GM12873 (cell line): ENCODE results near the gene CBFA2T3.

ENCODE experiments used
- TF ChIP-seq, protein P1 (sequence below): IDR thresholded peaks from 2 replicates; pipeline ENCODE4 v1.5.1; 2012; ENCODE audit warnings: low read depth, mild to moderate bottlenecking, moderate library complexity, low read length, control low read depth; ENCODE audit not compliant: insufficient read depth; ENCODE audit errors: missing control alignments

CBFA2T3 gene

GRCh38 chr16:88943741-88944140 is 33.3 kb downstream of the CBFA2T3 start:
- TF ChIP-seq, protein P1, sequence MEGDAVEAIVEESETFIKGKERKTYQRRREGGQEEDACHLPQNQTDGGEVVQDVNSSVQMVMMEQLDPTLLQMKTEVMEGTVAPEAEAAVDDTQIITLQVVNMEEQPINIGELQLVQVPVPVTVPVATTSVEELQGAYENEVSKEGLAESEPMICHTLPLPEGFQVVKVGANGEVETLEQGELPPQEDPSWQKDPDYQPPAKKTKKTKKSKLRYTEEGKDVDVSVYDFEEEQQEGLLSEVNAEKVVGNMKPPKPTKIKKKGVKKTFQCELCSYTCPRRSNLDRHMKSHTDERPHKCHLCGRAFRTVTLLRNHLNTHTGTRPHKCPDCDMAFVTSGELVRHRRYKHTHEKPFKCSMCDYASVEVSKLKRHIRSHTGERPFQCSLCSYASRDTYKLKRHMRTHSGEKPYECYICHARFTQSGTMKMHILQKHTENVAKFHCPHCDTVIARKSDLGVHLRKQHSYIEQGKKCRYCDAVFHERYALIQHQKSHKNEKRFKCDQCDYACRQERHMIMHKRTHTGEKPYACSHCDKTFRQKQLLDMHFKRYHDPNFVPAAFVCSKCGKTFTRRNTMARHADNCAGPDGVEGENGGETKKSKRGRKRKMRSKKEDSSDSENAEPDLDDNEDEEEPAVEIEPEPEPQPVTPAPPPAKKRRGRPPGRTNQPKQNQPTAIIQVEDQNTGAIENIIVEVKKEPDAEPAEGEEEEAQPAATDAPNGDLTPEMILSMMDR: no peak

DNA sequence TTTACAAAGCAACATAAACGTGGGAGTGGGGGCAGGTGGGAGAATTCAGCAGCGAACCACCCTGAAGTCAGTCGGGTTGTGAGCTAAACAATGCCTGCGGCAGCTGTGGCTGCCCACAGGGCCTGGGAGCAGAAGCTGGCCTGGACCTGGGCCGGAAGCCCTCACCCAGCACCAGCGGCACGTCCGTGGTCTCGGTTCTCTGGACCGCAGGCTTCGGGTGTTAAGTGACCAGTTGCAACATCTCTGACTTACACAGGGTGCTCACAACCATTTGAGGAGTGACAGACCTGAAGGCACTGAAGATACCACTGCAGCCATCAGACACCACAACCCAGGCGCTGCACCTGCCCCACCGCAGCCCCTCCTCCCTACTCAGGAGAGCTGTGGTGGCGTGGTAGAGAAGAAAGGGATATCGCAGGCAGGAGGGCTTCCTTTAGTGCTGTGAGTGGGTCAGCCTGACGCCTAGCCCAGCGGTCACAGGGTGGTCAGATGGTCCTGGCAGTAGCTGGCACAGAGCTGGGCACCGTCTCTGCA is 33.8 kb downstream of the CBFA2T3 start:
- TF ChIP-seq, protein P1: no peak

GRCh38 chr16:88941913-88942909 is 34.8 kb downstream of the CBFA2T3 start:
- TF ChIP-seq, protein P1: peak; percentile 72

GRCh38 chr16:88940862-88941817 is 35.9 kb downstream of the CBFA2T3 start:
- TF ChIP-seq, protein P1: no peak

DNA sequence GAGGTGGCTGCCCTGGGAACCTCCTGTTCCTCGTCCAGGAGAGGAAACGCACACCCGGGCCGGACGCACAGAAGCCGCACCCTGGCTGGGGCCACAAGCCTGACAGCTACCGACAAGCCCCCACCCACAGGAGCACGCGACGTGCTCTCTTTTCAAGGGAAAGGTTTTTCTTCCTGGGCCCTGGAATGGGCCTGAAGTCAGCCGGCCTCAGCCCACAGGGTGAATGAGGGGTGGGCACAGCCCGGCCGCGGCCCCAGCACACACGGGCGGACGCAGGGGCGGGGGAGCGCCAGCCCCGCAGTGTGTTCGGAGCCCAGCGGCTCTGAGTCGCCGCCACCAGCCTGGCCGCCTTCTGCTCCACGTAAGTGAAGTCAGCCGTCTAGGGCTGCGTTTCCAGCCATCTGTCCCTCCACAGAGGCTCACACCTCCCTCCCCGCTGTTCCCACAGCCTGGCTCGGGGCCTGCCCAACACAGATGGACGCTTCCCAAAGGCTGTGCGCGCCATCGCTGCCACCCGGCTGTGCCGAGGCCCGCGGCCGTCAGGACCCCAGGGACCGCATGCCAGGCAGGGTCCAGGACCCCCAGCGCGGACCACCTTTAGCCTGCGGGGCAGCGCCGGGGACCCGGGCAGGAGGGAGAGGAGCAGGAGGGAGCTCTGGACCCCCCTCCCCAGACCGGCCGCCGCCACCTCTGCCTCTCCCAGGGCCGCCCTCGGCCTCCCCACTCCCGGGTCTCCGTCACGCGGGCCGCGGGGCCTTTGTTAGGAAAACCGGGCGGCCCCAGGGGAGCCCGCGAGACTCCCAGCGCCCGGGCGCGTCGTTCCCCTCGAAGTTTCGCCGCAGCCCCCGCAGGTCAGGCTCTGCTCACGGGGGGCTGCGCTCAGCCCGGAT is 36.8 kb downstream of the CBFA2T3 start:
- TF ChIP-seq, protein P1: no peak

- TF ChIP-seq, protein P1: no peak
Observed at GRCh38 chr16:88939245-88939971, 37.6 kb downstream of the CBFA2T3 start.
